Neuronal stem cell (in vitro differentiated cells): ENCODE measurements around the gene GABRG3.

Experiments
- DNase-seq: peaks from one replicate; pipeline ENCODE4 v3.0.0-alpha.2; 2013; ENCODE audit warnings: low spot score
- H2AFZ ChIP-seq: one replicate; pipeline ENCODE4 v1.6.1; 2013; ENCODE audit warnings: mild to moderate bottlenecking, low read length, inconsistent platforms
- H2AK5ac ChIP-seq: 2 replicates; pipeline ENCODE4 v1.6.1; 2013; ENCODE audit warnings: low read depth, mild to moderate bottlenecking, inconsistent platforms, low read length, moderate library complexity, mixed read lengths
- H2BK120ac ChIP-seq: 2 replicates; pipeline ENCODE4 v1.6.1; 2013; ENCODE audit warnings: low read depth, mild to moderate bottlenecking, inconsistent platforms, low read length, moderate library complexity, mixed read lengths
- H2BK12ac ChIP-seq: one replicate; pipeline ENCODE4 v1.6.1; 2013; ENCODE audit warnings: low read length, inconsistent platforms
- H2BK15ac ChIP-seq: 2 replicates; pipeline ENCODE4 v1.6.1; 2013; ENCODE audit warnings: mild to moderate bottlenecking, low read length, inconsistent platforms, mixed read lengths
- H2BK5ac ChIP-seq: one replicate; pipeline ENCODE4 v1.6.1; 2013; ENCODE audit warnings: inconsistent platforms, mild to moderate bottlenecking, low read length, moderate library complexity
- H3K14ac ChIP-seq: one replicate; pipeline ENCODE4 v1.6.1; 2013; ENCODE audit warnings: low read length, inconsistent platforms
- H3K18ac ChIP-seq: 2 replicates; pipeline ENCODE4 v1.6.1; 2013; ENCODE audit warnings: low read length, inconsistent platforms
- H3K23ac ChIP-seq: 2 replicates; pipeline ENCODE4 v1.6.1; 2013; ENCODE audit warnings: low read depth, mild to moderate bottlenecking, mixed read lengths, low read length, inconsistent platforms; ENCODE audit not compliant: poor library complexity
- H3K27ac ChIP-seq: replicated peaks from 3 replicates; pipeline ENCODE4 v1.5.1; 2013; ENCODE audit warnings: low read length, inconsistent platforms
- H3K27me3 ChIP-seq, 3 experiments: 2 replicates each; pipeline ENCODE4 v1.6.1; 2013; ENCODE audit warnings: low read length in 3 of 3, mild to moderate bottlenecking in 2 of 3, inconsistent platforms in 1 of 3, low read depth in 1 of 3, mixed read lengths in 1 of 3, moderate library complexity in 1 of 3; ENCODE audit not compliant: control insufficient read depth in 3 of 3, insufficient read depth in 3 of 3
- H3K36me3 ChIP-seq, 2 donors: replicated peaks in 1 of 2; 2 replicates each; pipeline ENCODE4 v1.6.1; 2013; ENCODE audit warnings: low read length in 2 of 2; ENCODE audit not compliant: control insufficient read depth in 2 of 2, insufficient read depth in 2 of 2
- H3K4ac ChIP-seq: 2 replicates; pipeline ENCODE4 v1.6.1; 2013; ENCODE audit warnings: inconsistent platforms, mild to moderate bottlenecking, low read length, moderate library complexity
- H3K4me1 ChIP-seq, 2 donors: 1 replicate in 1 of 2; 2 replicates in 1 of 2; pipeline ENCODE4 v1.6.1; 2013; ENCODE audit warnings: low read length in 2 of 2, low read depth in 1 of 2; ENCODE audit not compliant: control insufficient read depth in 2 of 2, insufficient read depth in 1 of 2
- H3K4me2 ChIP-seq: one replicate; pipeline ENCODE4 v1.6.1; 2013; ENCODE audit warnings: mild to moderate bottlenecking, low read length, inconsistent platforms; ENCODE audit not compliant: insufficient read depth, poor library complexity, severe bottlenecking
- H3K4me3 ChIP-seq, 2 donors: 2 replicates each; pipeline ENCODE4 v1.5.1; 2013; ENCODE audit warnings: low read length in 2 of 2, mild to moderate bottlenecking in 2 of 2, inconsistent platforms in 1 of 2, moderate library complexity in 1 of 2
- H3K79me1 ChIP-seq: one replicate; pipeline ENCODE4 v1.6.1; 2013; ENCODE audit warnings: low read depth, mild to moderate bottlenecking, inconsistent platforms, low read length, moderate library complexity
- H3K9ac ChIP-seq: one replicate; pipeline ENCODE4 v1.6.1; 2013; ENCODE audit warnings: mild to moderate bottlenecking, low read depth, low read length, inconsistent platforms; ENCODE audit not compliant: poor library complexity
- H3K9me3 ChIP-seq, 2 donors: replicated peaks in 1 of 2; 2 replicates each; pipeline versions ENCODE3 to v1.6.1; 2013; ENCODE audit warnings: low read length in 2 of 2, mild to moderate bottlenecking in 2 of 2, inconsistent platforms in 1 of 2, low read depth in 1 of 2, mixed read lengths in 1 of 2, moderate library complexity in 1 of 2; ENCODE audit not compliant: control insufficient read depth in 2 of 2, insufficient read depth in 1 of 2
- H4K8ac ChIP-seq: one replicate; pipeline ENCODE4 v1.6.1; 2013; ENCODE audit warnings: low read depth, mild to moderate bottlenecking, inconsistent platforms, low read length, moderate library complexity
- H4K91ac ChIP-seq: one replicate; pipeline ENCODE4 v1.6.1; 2013; ENCODE audit warnings: low read length, low read depth, mild to moderate bottlenecking, inconsistent platforms; ENCODE audit not compliant: poor library complexity
- WGBS, 2 donors: extraction: QIAGEN DNeasy Blood & Tissue Kit; methylation state at CpG; one replicate each; pipeline ENCODE4 v1.1.7; 2013; ENCODE audit warnings: missing lambda C conversion rate in 2 of 2, mixed read lengths in 1 of 2; ENCODE audit not compliant: insufficient read length in 2 of 2, insufficient replicate concordance in 1 of 2; ENCODE audit errors: extremely low coverage in 2 of 2; 5-methylcytosine and 5-hydroxymethylcytosine counted together

The GABRG3 gene

GRCh38 chr15:27427276-27427675, 456.3 kb downstream of the GABRG3 start:
- Histone ChIP-seq H3K9ac (no peak overlapping the region), H3K79me1 (no peaks in the 10 kb centered on the region), H2AFZ (no peak overlapping the region), H3K14ac (no peak overlapping the region), H2BK120ac (no peak overlapping the region), H3K4me2 (no peak overlapping the region), H3K18ac (no peak overlapping the region), H2BK15ac (no peak overlapping the region), H3K9me3 (no peaks in the 10 kb centered on the region), H3K4me3 (no peak overlapping the region), H3K4me1 (no peaks in the 10 kb centered on the region), H4K91ac (no peak overlapping the region), H3K36me3 (no peaks in the 10 kb centered on the region), H3K27ac (no peak overlapping the region), H2BK12ac (no peak overlapping the region), H4K8ac (no peak overlapping the region), H2AK5ac (no peak overlapping the region), H3K23ac (no peak overlapping the region), H2BK5ac (no peak overlapping the region), H3K27me3 (no peaks in the 10 kb centered on the region), H3K4ac (no peak overlapping the region)
- WGBS, 2 donors = no CpG with 5 or more reads among the region's 1 CpG
- no peak for DNase-seq

GRCh38 chr15:27428151-27428550, 457.2 kb downstream of the GABRG3 start:
- Histone ChIP-seq H3K27me3 (no peaks in the 10 kb centered on the region), H3K4me3 (no peak overlapping the region), H3K9ac (no peak overlapping the region), H3K36me3 (no peaks in the 10 kb centered on the region), H2BK15ac (no peak overlapping the region), H3K9me3 (no peaks in the 10 kb centered on the region), H3K14ac (no peak overlapping the region), H3K4me2 (no peak overlapping the region), H3K27ac (no peak overlapping the region), H4K8ac (no peak overlapping the region), H2AK5ac (no peak overlapping the region), H3K4ac (no peak overlapping the region), H3K23ac (no peak overlapping the region), H4K91ac (no peak overlapping the region), H2BK5ac (no peak overlapping the region), H2BK12ac (no peak overlapping the region), H2AFZ (no peak overlapping the region), H3K18ac (no peak overlapping the region), H3K4me1 (no peaks in the 10 kb centered on the region), H2BK120ac (no peak overlapping the region), H3K79me1 (no peaks in the 10 kb centered on the region)
- DNase-seq = no peak
- no CpG with 5 or more reads among the region's 3 CpGs for WGBS, 2 donors

- H3K9me3 ChIP-seq = no peaks in the 10 kb centered on the region
- H3K36me3 ChIP-seq = no peaks in the 10 kb centered on the region
- H3K14ac ChIP-seq = no peak overlapping the region
- no peak overlapping the region for H3K4me2 ChIP-seq
- no peaks in the 10 kb centered on the region for H3K79me1 ChIP-seq
- H2BK5ac ChIP-seq = no peak overlapping the region
- no peak overlapping the region for H2BK12ac ChIP-seq
- no peak overlapping the region for H3K4me3 ChIP-seq
- H2AK5ac ChIP-seq = no peak overlapping the region
- H3K9ac ChIP-seq = no peak overlapping the region
- WGBS, 2 donors = no CpG with 5 or more reads among the region's 4 CpGs
- H3K23ac ChIP-seq = no peak overlapping the region
- H3K4me1 ChIP-seq = no peaks in the 10 kb centered on the region
- no peak overlapping the region for H3K18ac ChIP-seq
- H4K91ac ChIP-seq = no peak overlapping the region
- H4K8ac ChIP-seq = no peak overlapping the region
- no peaks in the 10 kb centered on the region for H3K27me3 ChIP-seq
- H2AFZ ChIP-seq = no peak overlapping the region
- no peak overlapping the region for H3K4ac ChIP-seq
- no peak overlapping the region for H2BK15ac ChIP-seq
- DNase-seq = no peak
- no peak overlapping the region for H2BK120ac ChIP-seq
- H3K27ac ChIP-seq = no peak overlapping the region
Observed at GRCh38 chr15:27429577-27429976, 458.6 kb downstream of the GABRG3 start.

GRCh38 chr15:27433604-27434003, 462.6 kb downstream of the GABRG3 start:
- H3K4me3 ChIP-seq = no peak overlapping the region
- no peak overlapping the region for H2AK5ac ChIP-seq
- WGBS, 2 donors = no CpG with 5 or more reads among the region's 4 CpGs
- no peak overlapping the region for H3K14ac ChIP-seq
- H3K4me2 ChIP-seq = no peak overlapping the region
- H3K36me3 ChIP-seq = no peaks in the 10 kb centered on the region
- no peak overlapping the region for H3K27ac ChIP-seq
- H3K9ac ChIP-seq = no peak overlapping the region
- H4K8ac ChIP-seq = no peak overlapping the region
- H2BK12ac ChIP-seq = no peak overlapping the region
- no peak overlapping the region for H2BK5ac ChIP-seq
- no peaks in the 10 kb centered on the region for H3K4me1 ChIP-seq
- H4K91ac ChIP-seq = no peak overlapping the region
- H2BK120ac ChIP-seq = no peak overlapping the region
- no peak overlapping the region for H2AFZ ChIP-seq
- H3K18ac ChIP-seq = no peak overlapping the region
- H3K4ac ChIP-seq = no peak overlapping the region
- no peak overlapping the region for H2BK15ac ChIP-seq
- H3K23ac ChIP-seq = no peak overlapping the region
- no peaks in the 10 kb centered on the region for H3K27me3 ChIP-seq
- no peaks in the 10 kb centered on the region for H3K79me1 ChIP-seq
- no peak for DNase-seq
- H3K9me3 ChIP-seq = no peaks in the 10 kb centered on the region
